H1 (cell line): Measurements from ENCODE around the gene TNN. TPM values are rescaled to one million over a fixed set of nuclear protein-coding genes. Genes with fewer than 3 reads are reported as not detected.

Source experiments
- CTCF ChIA-PET: fragments of 300-600 bp; sonication (Branson Sonifier 250); formaldehyde crosslinking; loops from one replicate; lab custom pipeline; 2021; ENCODE audit not compliant: partially characterized antibody; lab: Charles Lee
- POLR2A ChIA-PET: fragments of 300-600 bp; sonication (Branson Sonifier 250); formaldehyde crosslinking; loops from one replicate; lab custom pipeline; 2021; ENCODE audit warnings: inconsistent platforms; ENCODE audit not compliant: partially characterized antibody; lab: Charles Lee
- DNase-seq, 2 experiments: peaks; one replicate each; pipeline versions ENCODE4 v3.0.0 to v3.0.0-alpha.2; 2010 to 2022; ENCODE audit warnings: low spot score in 2 of 2, low read depth in 1 of 2, mixed read lengths in 1 of 2
- FAIRE-seq: peaks from 2 replicates; lab custom pipeline; 2011; peaks lifted over from hg19 to GRCh38; lab: Jason Lieb, UNC
- H2AFZ ChIP-seq: 2 replicates; pipeline ENCODE4 v1.8.1; 2012; ENCODE audit warnings: low read length, inconsistent platforms
- H2AK5ac ChIP-seq: 2 replicates; pipeline ENCODE4 v1.6.1; 2013; ENCODE audit warnings: low read depth, low read length
- H2BK120ac ChIP-seq: replicated peaks from 2 replicates; pipeline ENCODE3; 2013; ENCODE audit warnings: low read depth, low read length, inconsistent platforms
- H2BK12ac ChIP-seq: 2 replicates; pipeline ENCODE4 v1.6.1; 2013; ENCODE audit warnings: low read depth, low read length
- H2BK15ac ChIP-seq: 2 replicates; pipeline ENCODE4 v1.6.1; 2013; ENCODE audit warnings: low read length
- H2BK20ac ChIP-seq: 2 replicates; pipeline ENCODE4 v1.6.1; 2013; ENCODE audit warnings: low read length
- H2BK5ac ChIP-seq: 2 replicates; pipeline ENCODE4 v1.6.1; 2013; ENCODE audit warnings: low read depth, low read length
- H3K14ac ChIP-seq: 2 replicates; pipeline ENCODE4 v1.6.1; 2013; ENCODE audit warnings: inconsistent platforms; ENCODE audit not compliant: insufficient read length
- H3K18ac ChIP-seq: 2 replicates; pipeline ENCODE4 v1.6.1; 2013; ENCODE audit warnings: low read length; ENCODE audit errors: extremely low read depth
- H3K23ac ChIP-seq: 2 replicates; pipeline ENCODE4 v1.6.1; 2013; ENCODE audit warnings: inconsistent platforms; ENCODE audit not compliant: insufficient read length
- H3K23me2 ChIP-seq: 2 replicates; pipeline ENCODE4 v1.6.1; 2013; ENCODE audit warnings: low read depth, low read length
- H3K27ac ChIP-seq: 2 replicates; pipeline ENCODE4 v1.6.1; 2011; ENCODE audit warnings: low read depth, low read length, inconsistent platforms
- H3K27me3 ChIP-seq, 4 experiments: replicated peaks in 1 of 4; 1 replicate in 1 of 4; 2 replicates in 3 of 4; pipeline versions ENCODE4 v1.6.1 to v1.8.1; 2011 to 2013; ENCODE audit warnings: low read length in 3 of 4, mild to moderate bottlenecking in 3 of 4, inconsistent platforms in 2 of 4, mixed read lengths in 2 of 4, moderate library complexity in 1 of 4; ENCODE audit not compliant: control insufficient read depth in 3 of 4, insufficient read depth in 3 of 4; ENCODE audit errors: extremely low read depth in 1 of 4
- H3K36me3 ChIP-seq, 4 experiments: 2 replicates each; pipeline versions ENCODE4 v1.6.1 to v1.8.1; 2011 to 2013; ENCODE audit warnings: mild to moderate bottlenecking in 4 of 4, low read length in 3 of 4, moderate library complexity in 2 of 4, control low read depth in 1 of 4, inconsistent platforms in 1 of 4; ENCODE audit not compliant: insufficient read depth in 4 of 4, control insufficient read depth in 2 of 4
- H3K4ac ChIP-seq: replicated peaks from 2 replicates; pipeline ENCODE3; 2013; ENCODE audit warnings: low read length, low read depth, mixed read lengths, inconsistent platforms; ENCODE audit not compliant: insufficient read length
- H3K4me1 ChIP-seq, 4 experiments: replicated peaks in 1 of 4; 1 replicate in 1 of 4; 2 replicates in 3 of 4; pipeline versions ENCODE4 v1.6.1 to v1.8.1; 2011 to 2013; ENCODE audit warnings: low read length in 3 of 4, inconsistent platforms in 2 of 4, mixed read lengths in 1 of 4; ENCODE audit not compliant: insufficient read depth in 4 of 4, control insufficient read depth in 3 of 4
- H3K4me2 ChIP-seq, 2 experiments: 2 replicates each; pipeline versions ENCODE4 v1.6.1 to v1.8.1; 2011 to 2013; ENCODE audit warnings: low read depth in 2 of 2, low read length in 2 of 2, control low read depth in 1 of 2, inconsistent platforms in 1 of 2, mild to moderate bottlenecking in 1 of 2; ENCODE audit not compliant: insufficient read depth in 1 of 2
- H3K4me3 ChIP-seq, 4 experiments: fragments of 200-600, 300-600 bp in 1 of 4; sonication (generic), shearing (Covaris generic), sonication (Bioruptor Twin) in 1 of 4; 2 replicates each; pipeline versions ENCODE4 v1.5.1 to v1.8.1; 2011 to 2016; ENCODE audit warnings: low read length in 4 of 4, low read depth in 3 of 4, control low read depth in 2 of 4, inconsistent platforms in 2 of 4, mild to moderate bottlenecking in 2 of 4, mixed read lengths in 1 of 4, moderate library complexity in 1 of 4; ENCODE audit not compliant: insufficient read depth in 2 of 4; ENCODE audit errors: extremely low read depth in 1 of 4
- H3K56ac ChIP-seq: replicated peaks from 2 replicates; pipeline ENCODE3; 2013; ENCODE audit warnings: low read depth, mild to moderate bottlenecking, mixed read lengths, low read length, inconsistent platforms; ENCODE audit not compliant: insufficient read length
- H3K79me1 ChIP-seq: 2 replicates; pipeline ENCODE4 v1.6.1; 2013; ENCODE audit warnings: low read depth, low read length, control low read depth
- H3K79me2 ChIP-seq, 2 experiments: 2 replicates each; pipeline versions ENCODE4 v1.6.1 to v1.8.1; 2012 to 2013; ENCODE audit warnings: low read length in 2 of 2, mild to moderate bottlenecking in 2 of 2, inconsistent platforms in 1 of 2; ENCODE audit not compliant: insufficient read depth in 2 of 2, control insufficient read depth in 1 of 2
- H3K9ac ChIP-seq, 4 experiments: replicated peaks in 1 of 4; 1 replicate in 1 of 4; 2 replicates in 3 of 4; pipeline versions ENCODE4 v1.6.1 to v1.8.1; 2011 to 2013; ENCODE audit warnings: low read depth in 3 of 4, low read length in 3 of 4, control low read depth in 2 of 4, mild to moderate bottlenecking in 2 of 4, moderate library complexity in 2 of 4, inconsistent platforms in 1 of 4; ENCODE audit errors: extremely low read depth in 1 of 4
- H3K9me3 ChIP-seq, 2 experiments: 2 replicates each; pipeline versions ENCODE4 v1.6.1 to v1.8.1; 2012 to 2013; ENCODE audit warnings: mild to moderate bottlenecking in 2 of 2, moderate library complexity in 2 of 2, control low read depth in 1 of 2, inconsistent platforms in 1 of 2, low read depth in 1 of 2, low read length in 1 of 2, mixed read lengths in 1 of 2; ENCODE audit not compliant: insufficient read depth in 2 of 2
- H4K20me1 ChIP-seq, 2 experiments: replicated peaks in 1 of 2; 2 replicates each; pipeline versions ENCODE3 to v1.8.1; 2011 to 2013; ENCODE audit warnings: inconsistent platforms in 2 of 2, low read length in 2 of 2, mild to moderate bottlenecking in 1 of 2; ENCODE audit not compliant: insufficient read depth in 2 of 2, control insufficient read depth in 1 of 2
- H4K5ac ChIP-seq: 2 replicates; pipeline ENCODE4 v1.6.1; 2013; ENCODE audit warnings: low read length, low read depth, mixed read lengths, inconsistent platforms; ENCODE audit not compliant: insufficient read length
- H4K8ac ChIP-seq: 2 replicates; pipeline ENCODE4 v1.8.0; 2013; ENCODE audit warnings: mild to moderate bottlenecking, moderate library complexity, low read length, inconsistent platforms; ENCODE audit not compliant: insufficient read depth; ENCODE audit errors: extremely low read depth
- H4K91ac ChIP-seq: replicated peaks from 2 replicates; pipeline ENCODE3; 2013; ENCODE audit warnings: low read length, mixed read lengths, inconsistent platforms; ENCODE audit not compliant: insufficient read length
- EGR1 ChIP-seq: IDR thresholded peaks from 2 replicates; pipeline ENCODE4 v1.6.1; 2011; ENCODE audit warnings: low read depth, low read length, borderline replicate concordance
- HDAC2 ChIP-seq, 2 experiments: fragments of 300-600 bp in 1 of 2; sonication (generic) in 1 of 2; IDR thresholded peaks; 2 replicates each; pipeline ENCODE4 v1.6.1; 2011 to 2012; ENCODE audit warnings: low read depth in 2 of 2, low read length in 2 of 2, mild to moderate bottlenecking in 2 of 2, moderate library complexity in 2 of 2, borderline replicate concordance in 1 of 2, inconsistent platforms in 1 of 2
- SIRT6 ChIP-seq: IDR thresholded peaks from one replicate; pipeline ENCODE4 v1.7.1; 2012; ENCODE audit warnings: low read length, inconsistent platforms
- WGBS, 2 experiments: shearing (Covaris generic) in 1 of 2; methylation state at CpG; one replicate each; pipeline versions ENCODE4 v1.1.6 to v1.1.7; 2013 to 2015; ENCODE audit warnings: low lambda C conversion rate in 2 of 2, mixed read lengths in 2 of 2, inconsistent platforms in 1 of 2, low coverage in 1 of 2, missing lambda C conversion rate in 1 of 2; ENCODE audit not compliant: insufficient replicate concordance in 2 of 2, insufficient coverage in 1 of 2, insufficient read length in 1 of 2; ENCODE audit errors: extremely low coverage in 1 of 2, missing lambda C conversion rate in 1 of 2; 5-methylcytosine and 5-hydroxymethylcytosine counted together
- polyA plus RNA-seq, 7 experiments: library from polyadenylated mRNA; depleted of rRNA in 3 of 7; stranded (reverse) in 5 of 7; unstranded in 2 of 7; fragments of >200 nt in 5 of 7; fragments of 200-250 nt in 2 of 7; gene quantifications; 1 replicate in 5 of 7; 2 replicates in 1 of 7; 4 replicates in 1 of 7; pipeline versions ENCODE4 v1.2.1 to v1.2.3, GENCODE V29; 2011 to 2013; ENCODE audit warnings: missing spikeins in 2 of 7, mixed read lengths in 2 of 7
- total RNA-seq: library from RNA; stranded (reverse); fragmentation: NEBNext Ultra II Directional; extraction: Animal tissue kit (Norgen Biotek cat#: 25700); gene quantifications from 2 replicates; pipeline ENCODE4 v1.2.1, GENCODE V29; 2021

The TNN gene
- total and polyA plus RNA-seq, 2 of the 8 experiments (the other 6 are each of a cell fraction or from before 2014, with no cell fraction given) = 0.21 to 0.30 TPM

- Histone ChIP-seq H3K23ac (no peak overlapping the region), H4K8ac (no peak overlapping the region), H3K4me1 (peaks cover 0 to 5% (median 5%) of the 10 kb centered on the region in 4 experiments; a peak in 3 of 7 replicates), H3K4me3 (no peak overlapping the region), H4K5ac (no peak overlapping the region), H2BK120ac (no peak overlapping the region), H3K23me2 (peaks cover 13% of the 10 kb centered on the region), H3K27me3 (peaks cover 3 to 19% (median 15%) of the 10 kb centered on the region in 4 experiments), H3K9ac (no peak overlapping the region), H2AFZ (no peak overlapping the region), H3K9me3 (no peaks in the 10 kb centered on the region), H4K20me1 (no peaks in the 10 kb centered on the region), H2BK20ac (no peak overlapping the region), H3K14ac (no peak overlapping the region), H2BK15ac (no peak overlapping the region), H3K79me2 (no peaks in the 10 kb centered on the region), H3K79me1 (no peaks in the 10 kb centered on the region), H4K91ac (no peak overlapping the region), H3K56ac (no peak overlapping the region), H3K18ac (no peak overlapping the region), H3K4me2 (no peak overlapping the region), H2BK12ac (no peak overlapping the region), H3K4ac (no peak overlapping the region), H3K36me3 (no peaks in the 10 kb centered on the region), H2BK5ac (no peak overlapping the region), H3K27ac (no peak overlapping the region), H2AK5ac (no peak overlapping the region)
- ChIA-PET CTCF (interaction anchor here (0.6 to 2.9 kb wide), 12 partner anchors 14 to 212 kb away, joined by 3 to 9 read pairs (median 3); no protein-coding TSS in a partner anchor), POLR2A (no interaction called here)
- DNase-seq = no peak
- FAIRE-seq = no peak
- 0% methylated on average over 1 of the region's 1 CpG; no CpG with 5 or more reads in 1 of the 2 experiments for WGBS, 2 experiments
- no peak for TF ChIP-seq SIRT6
- no peak for TF ChIP-seq EGR1
- TF ChIP-seq HDAC2 (IDR thresholded peaks at IDR 0.05; ENCODE audit: borderline replicate concordance in 1 of 2, low read depth in 2 of 2, low read length in 2 of 2) = no peak
Measured at GRCh38 chr1:175195281-175195680, 127.6 kb downstream of the TNN start.
